Neural cell (in vitro differentiated cells): ENCODE data around the gene LRP8. TPM values are rescaled to one million over a fixed set of nuclear protein-coding genes. Genes with fewer than 3 reads are reported as not detected.

ENCODE experiments used
- H2AFZ ChIP-seq: fragments of 200-600, 300-800 bp; sonication (generic), shearing (Covaris generic); 2 replicates; pipeline ENCODE4 v1.6.0; 2014; ENCODE audit warnings: low read depth, mild to moderate bottlenecking, antibody characterized with exemption, low read length, moderate library complexity
- H3F3A ChIP-seq: fragments of 200-600 bp; shearing (Covaris generic); 2 replicates; pipeline ENCODE4 v1.6.1; 2016; ENCODE audit warnings: mild to moderate bottlenecking, moderate library complexity, mixed read lengths, antibody characterized with exemption, low read length; ENCODE audit not compliant: insufficient read depth, poor library complexity, severe bottlenecking
- H3K27ac ChIP-seq: fragments of 200-600, 300-800 bp; sonication (generic), shearing (Covaris generic); 2 replicates; pipeline ENCODE4 v1.5.1; 2014; ENCODE audit warnings: mild to moderate bottlenecking, low read length, moderate library complexity
- H3K27me3 ChIP-seq: fragments of 300-800, 200-600 bp; sonication (generic), shearing (Covaris generic); 2 replicates; pipeline ENCODE4 v1.6.0; 2014; ENCODE audit warnings: mild to moderate bottlenecking, low read depth, low read length, moderate library complexity; ENCODE audit not compliant: insufficient read depth
- H3K36me3 ChIP-seq: fragments of 300-800, 200-600 bp; sonication (generic), shearing (Covaris generic); 2 replicates; pipeline ENCODE4 v1.5.1; 2014; ENCODE audit warnings: mild to moderate bottlenecking, antibody characterized with exemption, low read length, moderate library complexity; ENCODE audit not compliant: insufficient read depth
- H3K4me2 ChIP-seq: fragments of 300-800, 200-600 bp; sonication (generic), shearing (Covaris generic); 2 replicates; pipeline ENCODE4 v1.6.0; 2014; ENCODE audit warnings: mild to moderate bottlenecking, low read length
- H3K4me3 ChIP-seq: fragments of 300-800, 200-600 bp; sonication (generic), shearing (Covaris generic); 2 replicates; pipeline ENCODE4 v1.5.1; 2014; ENCODE audit warnings: mild to moderate bottlenecking, low read length, moderate library complexity
- H3K79me2 ChIP-seq: fragments of 200-600 bp; shearing (Covaris generic); replicated peaks from 2 replicates; pipeline ENCODE4 v1.6.0; 2014; ENCODE audit warnings: mild to moderate bottlenecking, low read length, moderate library complexity; ENCODE audit not compliant: insufficient read depth
- H3K9ac ChIP-seq: fragments of 300-800, 200-600 bp; sonication (generic), shearing (Covaris generic); 2 replicates; pipeline ENCODE4 v1.6.1; 2016; ENCODE audit warnings: mild to moderate bottlenecking, low read length, mixed read lengths
- H3K9me2 ChIP-seq: fragments of 200-600 bp; shearing (Covaris generic); 2 replicates; pipeline ENCODE4 v1.6.1; 2016; ENCODE audit warnings: mild to moderate bottlenecking, low read length, mixed read lengths; ENCODE audit not compliant: insufficient read depth
- H3K9me3 ChIP-seq: fragments of 200-600, 300-800 bp; sonication (generic), shearing (Covaris generic); 2 replicates; pipeline ENCODE4 v1.6.1; 2016; ENCODE audit warnings: mild to moderate bottlenecking, mixed run types, low read length, moderate library complexity, mixed read lengths
- H4K20me1 ChIP-seq: fragments of 200-600 bp; shearing (Covaris generic); 2 replicates; pipeline ENCODE4 v1.6.1; 2016; ENCODE audit warnings: mild to moderate bottlenecking, mixed run types; ENCODE audit not compliant: insufficient read depth
- EP300 ChIP-seq: fragments of 450-650 bp; conservative IDR thresholded peaks from 2 replicates; pipeline ENCODE4 v1.6.1; 2014; ENCODE audit warnings: antibody characterized with exemption, mild to moderate bottlenecking, moderate library complexity; ENCODE audit not compliant: poor library complexity, severe bottlenecking
- EZH2 ChIP-seq: fragments of 200-600, 300-800 bp; shearing (Covaris generic), sonication (generic); IDR thresholded peaks from 2 replicates; pipeline ENCODE4 v1.6.1; 2014; ENCODE audit warnings: antibody characterized with exemption, low read length, borderline replicate concordance, mild to moderate bottlenecking; ENCODE audit not compliant: insufficient read depth, poor library complexity, severe bottlenecking
- POLR2AphosphoS5 ChIP-seq: IDR thresholded peaks from 2 replicates; pipeline ENCODE4 v1.6.1; 2012
- RAD21 ChIP-seq: fragments of 450-650 bp; conservative IDR thresholded peaks from 2 replicates; pipeline ENCODE4 v1.6.1; 2014; ENCODE audit warnings: antibody characterized with exemption, mild to moderate bottlenecking, moderate library complexity
- TAF1 ChIP-seq: IDR thresholded peaks from 2 replicates; pipeline ENCODE4 v1.6.1; 2012; ENCODE audit warnings: low read depth
- polyA plus RNA-seq: library from polyadenylated mRNA; depleted of rRNA; stranded (reverse); fragments of >200 nt; gene quantifications from 2 replicates; pipeline ENCODE4 v1.2.3, GENCODE V29; 2014
- TF ChIP-seq, protein P1 (sequence below): fragments of 450-650 bp; IDR thresholded peaks from 2 replicates; pipeline ENCODE4 v1.5.1; 2014; ENCODE audit warnings: antibody characterized with exemption, mild to moderate bottlenecking, moderate library complexity; ENCODE audit not compliant: poor library complexity, severe bottlenecking
- TF ChIP-seq, protein P2 (sequence below): IDR thresholded peaks from 2 replicates; pipeline ENCODE4 v1.6.1; 2012; ENCODE audit warnings: borderline replicate concordance

LRP8 gene
- polyA plus RNA-seq, 1 donor from 2014 or later, result 65.8 TPM

DNA sequence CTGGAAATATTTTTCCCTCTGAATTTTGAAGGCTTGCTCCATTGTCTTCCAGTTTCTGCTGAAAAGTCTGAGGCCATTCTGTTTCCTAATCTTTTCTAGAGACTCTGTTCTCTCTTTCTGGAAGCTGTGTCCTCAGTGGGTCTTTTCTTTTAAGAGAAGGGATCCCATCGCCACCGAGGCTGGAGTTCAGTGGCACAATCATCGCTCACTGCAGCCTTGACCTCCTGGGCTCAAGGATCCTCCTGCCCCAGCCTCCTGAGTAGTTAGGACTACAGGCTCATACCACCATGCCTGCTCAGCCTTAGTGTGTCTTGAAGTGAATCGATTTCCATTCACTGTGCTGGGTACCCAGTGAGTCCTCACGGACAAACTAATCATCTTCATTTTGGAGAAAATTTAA is 9.6 kb upstream of the LRP8 start (continued):
- TF ChIP-seq, protein P1, sequence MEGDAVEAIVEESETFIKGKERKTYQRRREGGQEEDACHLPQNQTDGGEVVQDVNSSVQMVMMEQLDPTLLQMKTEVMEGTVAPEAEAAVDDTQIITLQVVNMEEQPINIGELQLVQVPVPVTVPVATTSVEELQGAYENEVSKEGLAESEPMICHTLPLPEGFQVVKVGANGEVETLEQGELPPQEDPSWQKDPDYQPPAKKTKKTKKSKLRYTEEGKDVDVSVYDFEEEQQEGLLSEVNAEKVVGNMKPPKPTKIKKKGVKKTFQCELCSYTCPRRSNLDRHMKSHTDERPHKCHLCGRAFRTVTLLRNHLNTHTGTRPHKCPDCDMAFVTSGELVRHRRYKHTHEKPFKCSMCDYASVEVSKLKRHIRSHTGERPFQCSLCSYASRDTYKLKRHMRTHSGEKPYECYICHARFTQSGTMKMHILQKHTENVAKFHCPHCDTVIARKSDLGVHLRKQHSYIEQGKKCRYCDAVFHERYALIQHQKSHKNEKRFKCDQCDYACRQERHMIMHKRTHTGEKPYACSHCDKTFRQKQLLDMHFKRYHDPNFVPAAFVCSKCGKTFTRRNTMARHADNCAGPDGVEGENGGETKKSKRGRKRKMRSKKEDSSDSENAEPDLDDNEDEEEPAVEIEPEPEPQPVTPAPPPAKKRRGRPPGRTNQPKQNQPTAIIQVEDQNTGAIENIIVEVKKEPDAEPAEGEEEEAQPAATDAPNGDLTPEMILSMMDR, result no peak
- TF ChIP-seq EP300 (no peak), EZH2 (no peak)

DNA sequence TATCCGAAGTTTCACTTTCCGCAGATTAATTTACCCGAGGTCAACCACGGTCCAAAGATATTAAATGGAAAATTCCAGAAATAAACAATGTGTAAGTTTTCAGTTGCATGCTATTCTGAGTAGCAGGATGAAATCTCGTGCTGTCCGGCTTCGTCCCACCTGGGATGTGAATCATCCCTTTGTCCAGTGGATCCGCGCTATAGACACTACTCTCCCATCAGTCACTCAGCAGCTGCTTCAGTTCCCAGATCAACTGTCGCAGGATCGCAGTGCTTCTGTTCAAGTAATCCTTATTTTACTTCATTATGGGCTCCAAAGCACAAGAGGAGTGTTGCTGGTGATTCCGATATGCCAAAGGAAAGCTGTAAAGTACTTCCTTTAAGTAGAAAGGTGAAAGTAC is 8.3 kb upstream of the LRP8 start:
- Histone ChIP-seq H3K4me2 (no peak overlapping the region), H3K36me3 (no peaks in the 10 kb centered on the region), H3K4me3 (no peak overlapping the region), H3K79me2 (no peaks in the 10 kb centered on the region), H3F3A (no peaks in the 10 kb centered on the region), H3K27ac (no peak overlapping the region), H3K9me2 (no peaks in the 10 kb centered on the region), H4K20me1 (no peaks in the 10 kb centered on the region), H3K9ac (no peak overlapping the region), H3K9me3 (no peaks in the 10 kb centered on the region), H2AFZ (no peak overlapping the region), H3K27me3 (no peaks in the 10 kb centered on the region)
- TF ChIP-seq, protein P1, result no peak
- no peak for TF ChIP-seq POLR2AphosphoS5
- no peak for TF ChIP-seq RAD21

DNA sequence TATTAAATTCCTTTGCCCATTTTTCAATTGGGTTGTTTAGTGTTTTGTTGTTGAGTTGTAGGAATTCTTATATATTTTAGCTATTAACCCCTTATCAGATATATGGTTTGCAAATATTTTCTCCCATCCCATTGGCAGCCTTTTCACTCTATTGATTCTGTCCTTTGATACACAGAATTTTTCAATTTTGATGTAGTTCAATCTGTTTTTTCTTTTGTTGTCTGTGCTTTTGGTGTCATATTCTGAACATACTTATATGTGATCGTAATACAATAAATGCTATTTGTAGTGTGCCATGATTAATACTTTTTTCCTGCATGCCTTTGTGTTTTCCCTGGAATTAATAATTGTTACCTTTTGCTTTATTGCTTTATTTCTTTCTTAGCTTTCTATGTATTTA is 7.8 kb upstream of the LRP8 start:
- H2AFZ ChIP-seq, result no peak overlapping the region
- TF ChIP-seq EP300 (no peak), RAD21 (no peak), EZH2 (no peak), TAF1 (no peak)
- TF ChIP-seq, protein P2, sequence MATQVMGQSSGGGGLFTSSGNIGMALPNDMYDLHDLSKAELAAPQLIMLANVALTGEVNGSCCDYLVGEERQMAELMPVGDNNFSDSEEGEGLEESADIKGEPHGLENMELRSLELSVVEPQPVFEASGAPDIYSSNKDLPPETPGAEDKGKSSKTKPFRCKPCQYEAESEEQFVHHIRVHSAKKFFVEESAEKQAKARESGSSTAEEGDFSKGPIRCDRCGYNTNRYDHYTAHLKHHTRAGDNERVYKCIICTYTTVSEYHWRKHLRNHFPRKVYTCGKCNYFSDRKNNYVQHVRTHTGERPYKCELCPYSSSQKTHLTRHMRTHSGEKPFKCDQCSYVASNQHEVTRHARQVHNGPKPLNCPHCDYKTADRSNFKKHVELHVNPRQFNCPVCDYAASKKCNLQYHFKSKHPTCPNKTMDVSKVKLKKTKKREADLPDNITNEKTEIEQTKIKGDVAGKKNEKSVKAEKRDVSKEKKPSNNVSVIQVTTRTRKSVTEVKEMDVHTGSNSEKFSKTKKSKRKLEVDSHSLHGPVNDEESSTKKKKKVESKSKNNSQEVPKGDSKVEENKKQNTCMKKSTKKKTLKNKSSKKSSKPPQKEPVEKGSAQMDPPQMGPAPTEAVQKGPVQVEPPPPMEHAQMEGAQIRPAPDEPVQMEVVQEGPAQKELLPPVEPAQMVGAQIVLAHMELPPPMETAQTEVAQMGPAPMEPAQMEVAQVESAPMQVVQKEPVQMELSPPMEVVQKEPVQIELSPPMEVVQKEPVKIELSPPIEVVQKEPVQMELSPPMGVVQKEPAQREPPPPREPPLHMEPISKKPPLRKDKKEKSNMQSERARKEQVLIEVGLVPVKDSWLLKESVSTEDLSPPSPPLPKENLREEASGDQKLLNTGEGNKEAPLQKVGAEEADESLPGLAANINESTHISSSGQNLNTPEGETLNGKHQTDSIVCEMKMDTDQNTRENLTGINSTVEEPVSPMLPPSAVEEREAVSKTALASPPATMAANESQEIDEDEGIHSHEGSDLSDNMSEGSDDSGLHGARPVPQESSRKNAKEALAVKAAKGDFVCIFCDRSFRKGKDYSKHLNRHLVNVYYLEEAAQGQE, result no peak
- H4K20me1 ChIP-seq, result no peaks in the 10 kb centered on the region
- no peak overlapping the region for H3K4me2 ChIP-seq
- no peak overlapping the region for H3K27ac ChIP-seq
- no peak overlapping the region for H3K9ac ChIP-seq
- H3K9me3 ChIP-seq, result no peaks in the 10 kb centered on the region
- H3K36me3 ChIP-seq, result no peaks in the 10 kb centered on the region
- H3K9me2 ChIP-seq, result no peaks in the 10 kb centered on the region
- H3K4me3 ChIP-seq, result no peak overlapping the region
- no peaks in the 10 kb centered on the region for H3K27me3 ChIP-seq
- H3K79me2 ChIP-seq, result no peaks in the 10 kb centered on the region
- H3F3A ChIP-seq, result no peaks in the 10 kb centered on the region
